Hepatocyte (in vitro differentiated cells): ENCODE data around the gene CIC.

Source experiments
- EZH2 ChIP-seq: fragments of 200-600 bp; sonication (generic); IDR thresholded peaks from 2 replicates; pipeline ENCODE4 v1.6.1; 2016; ENCODE audit warnings: antibody characterized with exemption, mild to moderate bottlenecking, borderline replicate concordance
- TF ChIP-seq, protein P1 (sequence below): fragments of 200-600 bp; sonication (generic); IDR thresholded peaks from 2 replicates; pipeline ENCODE4 v1.5.1; 2016; ENCODE audit warnings: antibody characterized with exemption, mild to moderate bottlenecking; ENCODE audit not compliant: poor library complexity

DNA sequence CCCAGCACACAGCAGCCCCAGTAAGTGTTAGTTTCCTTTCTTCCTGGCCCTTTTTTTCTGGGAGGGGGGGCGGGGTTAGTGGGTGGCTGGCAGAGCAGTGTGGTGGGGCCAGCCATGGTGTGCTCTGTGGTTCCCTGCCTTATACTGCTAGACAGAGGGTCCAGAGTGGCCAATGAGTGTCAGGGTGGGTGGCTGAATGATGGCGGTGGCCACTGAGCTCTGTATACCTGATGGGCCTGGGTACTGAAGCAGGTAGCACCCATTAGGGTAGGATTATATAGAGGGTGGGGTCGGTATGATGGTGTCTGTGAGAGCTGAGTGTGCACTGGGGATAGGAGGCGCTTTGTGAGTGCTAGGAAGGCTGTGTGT is 13.8 kb downstream of the CIC start:
- TF ChIP-seq, protein P1, sequence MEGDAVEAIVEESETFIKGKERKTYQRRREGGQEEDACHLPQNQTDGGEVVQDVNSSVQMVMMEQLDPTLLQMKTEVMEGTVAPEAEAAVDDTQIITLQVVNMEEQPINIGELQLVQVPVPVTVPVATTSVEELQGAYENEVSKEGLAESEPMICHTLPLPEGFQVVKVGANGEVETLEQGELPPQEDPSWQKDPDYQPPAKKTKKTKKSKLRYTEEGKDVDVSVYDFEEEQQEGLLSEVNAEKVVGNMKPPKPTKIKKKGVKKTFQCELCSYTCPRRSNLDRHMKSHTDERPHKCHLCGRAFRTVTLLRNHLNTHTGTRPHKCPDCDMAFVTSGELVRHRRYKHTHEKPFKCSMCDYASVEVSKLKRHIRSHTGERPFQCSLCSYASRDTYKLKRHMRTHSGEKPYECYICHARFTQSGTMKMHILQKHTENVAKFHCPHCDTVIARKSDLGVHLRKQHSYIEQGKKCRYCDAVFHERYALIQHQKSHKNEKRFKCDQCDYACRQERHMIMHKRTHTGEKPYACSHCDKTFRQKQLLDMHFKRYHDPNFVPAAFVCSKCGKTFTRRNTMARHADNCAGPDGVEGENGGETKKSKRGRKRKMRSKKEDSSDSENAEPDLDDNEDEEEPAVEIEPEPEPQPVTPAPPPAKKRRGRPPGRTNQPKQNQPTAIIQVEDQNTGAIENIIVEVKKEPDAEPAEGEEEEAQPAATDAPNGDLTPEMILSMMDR: no peak
- TF ChIP-seq EZH2: no peak
